Frontal cortex (tissue), 4 donors: ENCODE data around the gene UBXN2A. TPM values are rescaled to one million over a fixed set of nuclear protein-coding genes. Genes with fewer than 3 reads are reported as not detected.
"Not testable (repeated sequence)": the region's sequence is repeated elsewhere in the genome, so short reads cannot be mapped to it uniquely, and the experiment has no call there.

Experiments
- DNase-seq, 2 donors: peaks; one replicate each; pipeline ENCODE4 v3.0.0; 2012; ENCODE audit warnings: low spot score in 2 of 2
- FAIRE-seq: peaks from 2 replicates; lab custom pipeline; 2012; peaks lifted over from hg19 to GRCh38; lab: Jason Lieb, UNC
- total RNA-seq: library from RNA; depleted of rRNA; stranded (reverse); fragments of >200 nt; gene quantifications from one replicate; pipeline ENCODE4 v1.2.3, GENCODE V29; 2014
- donor health status: control.
- donor health status: control.
- donor health status: control.

UBXN2A gene
- total RNA-seq, 1 donor from 2014 or later, result 64.8 TPM

DNA sequence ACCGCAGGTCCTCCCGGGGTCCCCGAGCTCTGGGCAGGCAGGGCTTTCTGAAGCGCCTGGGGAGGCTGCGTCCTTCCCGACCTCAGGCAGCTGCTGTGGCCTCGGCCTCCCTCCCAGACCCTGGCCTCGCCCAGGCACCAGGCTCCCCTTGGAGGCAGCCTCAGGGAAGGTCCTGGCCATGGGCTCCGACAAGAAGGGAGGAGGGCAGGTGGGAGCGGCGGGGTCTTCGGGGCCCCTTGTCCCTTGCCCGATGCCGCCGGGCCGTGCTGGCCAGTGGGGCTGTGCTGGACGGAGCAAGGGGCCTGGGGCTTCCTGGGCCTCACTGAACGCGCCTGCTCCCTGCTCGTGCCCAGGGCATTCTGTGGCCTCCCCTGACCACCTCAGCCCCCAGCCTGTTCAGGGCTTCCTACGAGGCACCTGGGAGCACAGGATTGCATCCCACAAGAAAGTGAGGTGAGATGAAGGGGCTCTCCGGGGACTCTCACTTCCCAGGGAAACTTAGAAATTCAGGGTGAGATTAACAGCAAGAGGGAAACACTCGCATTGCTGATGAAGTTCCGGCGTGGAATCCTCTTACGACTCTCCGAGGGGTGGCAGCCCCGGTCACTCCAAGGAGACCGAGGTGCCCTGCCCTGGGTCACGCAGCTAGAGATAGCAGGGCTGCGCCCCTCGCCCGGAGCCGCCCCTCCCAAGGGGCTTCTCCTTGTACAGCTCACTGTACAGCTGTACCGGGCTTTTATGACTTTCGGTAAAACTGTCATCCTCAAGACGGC, 70.4 kb downstream of the UBXN2A start:
- no peak for FAIRE-seq

DNA sequence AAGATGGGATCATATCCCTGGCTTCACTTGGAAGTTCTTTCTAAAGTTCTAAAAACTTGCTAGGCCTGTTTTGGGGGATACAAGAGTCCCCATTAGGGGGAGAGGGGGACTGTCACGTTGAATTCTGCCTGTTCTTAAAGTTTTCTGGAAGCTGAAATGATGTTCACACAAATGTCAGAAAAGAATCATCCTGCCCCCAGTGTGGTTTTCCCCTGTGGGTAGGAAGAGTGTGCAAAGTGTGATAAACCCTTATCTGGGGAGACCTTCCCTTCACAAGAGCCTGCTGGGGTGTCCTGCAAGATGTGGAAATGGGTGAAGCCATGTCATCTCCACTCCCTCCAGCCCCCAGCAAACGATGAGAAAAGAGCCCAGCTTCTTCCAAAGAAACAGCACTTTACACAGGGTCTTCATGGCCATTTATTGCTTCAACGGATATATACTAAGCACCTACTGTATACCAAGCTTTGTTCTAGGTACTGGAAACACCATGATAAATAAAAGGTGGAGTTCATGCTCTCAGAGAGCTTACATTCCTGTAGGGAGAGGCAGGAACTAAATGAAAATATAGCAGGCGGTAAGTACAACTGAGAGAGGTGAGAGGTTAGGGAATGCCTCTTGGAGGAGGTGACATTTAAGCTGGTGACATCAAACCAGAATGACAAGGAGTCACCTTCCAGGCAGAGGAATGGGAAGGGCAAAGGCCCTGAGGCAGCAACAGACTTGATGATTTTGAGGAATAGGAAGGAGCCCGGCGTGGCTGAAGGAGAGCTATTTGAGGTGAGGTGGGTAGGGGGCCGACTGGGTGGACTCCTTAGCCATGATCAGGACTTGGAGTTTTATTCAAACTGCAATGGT, 71.2 kb downstream of the UBXN2A start:
- FAIRE-seq, result no peak
- DNase-seq, result no peak

More for the DNA sequence above, 70.4 kb downstream of the UBXN2A start:
- no peak for DNase-seq

- FAIRE-seq (no peak), DNase-seq (no peak)
Measured at GRCh38 chr2:24012521-24013188, 72.4 kb downstream of the UBXN2A start.

DNA sequence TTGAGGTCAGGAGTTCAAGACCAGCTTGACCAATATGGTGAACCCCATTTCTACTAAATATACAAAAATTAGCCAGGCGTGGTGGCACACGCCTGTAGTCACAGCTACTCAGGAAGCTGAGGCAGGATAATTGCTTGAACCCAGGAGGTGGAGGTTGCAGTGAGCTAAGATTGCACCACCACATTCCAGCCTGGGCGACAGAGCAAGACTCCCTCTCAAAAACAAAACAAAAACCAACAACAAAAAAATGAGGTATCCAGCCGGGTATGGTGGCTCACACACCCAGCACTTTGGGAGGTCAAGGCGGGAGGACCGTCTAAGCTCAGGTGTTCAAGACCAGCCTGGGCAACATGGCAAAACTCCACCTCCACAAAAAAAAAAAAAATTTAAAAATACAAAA, 74.6 kb downstream of the UBXN2A start:
- not testable (repeated sequence) for FAIRE-seq, DNase-seq

DNA sequence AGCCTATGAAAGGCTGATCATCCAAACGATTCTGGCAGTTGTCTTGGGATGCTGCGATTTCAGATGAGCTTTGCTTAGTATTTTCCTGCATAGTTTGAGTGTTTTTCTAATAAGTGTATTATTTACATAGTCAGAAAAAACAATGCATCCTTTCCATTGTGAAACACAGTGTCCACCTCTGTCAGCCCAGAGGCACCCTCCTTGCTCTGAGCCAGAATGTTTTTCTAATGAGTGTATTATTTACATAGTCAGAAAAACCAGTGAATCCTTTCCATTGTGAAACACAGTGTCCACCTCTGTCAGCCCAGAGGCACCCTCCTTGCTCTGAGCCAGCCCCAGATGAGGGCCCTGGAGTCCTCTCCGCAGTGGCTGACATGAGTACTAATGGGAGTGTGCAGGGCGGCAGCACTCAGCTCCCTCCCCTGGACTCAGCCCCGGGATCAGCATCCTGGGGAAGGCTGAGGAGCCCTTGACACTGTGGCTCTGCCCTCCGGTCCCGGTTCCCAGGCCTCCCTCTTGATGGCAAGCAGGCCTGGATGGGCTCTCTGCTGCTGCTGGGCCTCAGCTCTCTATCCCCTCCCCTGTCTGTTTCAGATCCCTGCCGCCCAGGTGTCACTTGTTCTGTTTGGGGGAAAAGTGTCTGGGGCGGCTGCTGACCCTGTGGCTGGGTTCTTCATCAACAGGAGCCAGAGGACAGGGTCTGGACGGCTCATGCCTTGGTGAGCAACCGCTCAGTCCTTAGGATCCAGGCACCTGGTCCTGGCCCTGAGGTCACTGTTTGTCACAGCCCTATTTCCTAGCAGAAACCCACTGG, 75.5 kb downstream of the UBXN2A start:
- no peak for DNase-seq

DNA sequence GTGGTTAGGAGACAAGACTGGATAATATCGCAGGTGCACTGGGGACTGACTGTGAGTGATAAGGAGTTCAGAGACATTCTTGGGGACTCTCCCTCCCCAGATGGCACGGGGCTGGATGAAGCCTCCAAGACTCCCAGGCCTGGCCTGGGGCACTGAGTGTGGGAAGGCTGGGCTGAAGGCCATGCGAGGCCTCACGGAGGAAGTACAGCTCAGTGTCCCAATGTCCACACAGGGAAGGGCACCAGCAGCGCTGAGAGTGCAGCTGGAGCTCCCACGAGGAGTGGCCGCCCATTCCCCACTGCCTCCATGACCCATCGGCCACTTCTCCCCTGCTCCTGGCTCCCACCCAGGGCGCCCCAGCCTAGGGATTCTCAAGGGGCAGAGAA, 76.1 kb downstream of the UBXN2A start:
- FAIRE-seq (no peak), DNase-seq (no peak)

More for the DNA sequence above, 75.5 kb downstream of the UBXN2A start:
- no peak for FAIRE-seq

DNA sequence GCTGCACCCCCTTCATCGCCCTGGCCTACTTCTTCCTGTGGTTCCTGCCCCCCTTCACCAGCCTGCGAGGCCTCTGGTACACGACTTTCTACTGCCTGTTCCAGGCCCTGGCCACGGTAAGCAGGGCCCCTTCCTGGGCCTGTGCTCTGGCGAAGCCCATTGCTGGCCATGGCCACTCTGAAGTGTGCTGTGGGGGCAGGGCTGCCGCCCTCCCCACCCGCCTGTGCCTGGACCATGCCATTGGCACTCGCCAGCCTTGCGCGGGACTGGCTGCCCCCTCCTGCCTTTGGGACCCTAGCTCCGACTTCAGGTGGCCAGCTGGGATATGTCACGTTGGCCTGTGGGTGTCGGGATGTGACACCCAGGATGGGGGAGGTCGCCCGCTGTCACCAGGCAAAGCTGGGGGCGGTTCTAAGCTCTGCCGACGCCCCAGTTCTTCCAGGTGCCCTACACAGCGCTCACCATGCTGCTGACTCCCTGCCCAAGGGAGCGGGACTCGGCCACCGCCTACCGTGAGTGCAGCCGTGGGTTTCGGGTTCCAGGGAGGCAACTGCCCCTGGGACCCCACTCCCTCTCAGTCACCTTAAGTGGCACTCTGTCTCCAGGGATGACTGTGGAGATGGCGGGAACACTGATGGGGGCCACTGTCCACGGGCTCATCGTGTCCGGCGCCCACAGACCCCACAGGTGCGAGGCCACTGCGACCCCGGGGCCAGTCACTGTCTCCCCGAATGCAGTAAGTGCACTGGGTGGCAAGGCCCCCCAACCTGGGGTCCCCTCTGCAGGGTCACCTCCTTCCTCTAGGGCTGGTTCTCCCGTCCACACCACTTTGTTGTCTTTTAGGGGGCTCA, 76.8 kb downstream of the UBXN2A start:
- FAIRE-seq (no peak), DNase-seq (no peak)

DNA sequence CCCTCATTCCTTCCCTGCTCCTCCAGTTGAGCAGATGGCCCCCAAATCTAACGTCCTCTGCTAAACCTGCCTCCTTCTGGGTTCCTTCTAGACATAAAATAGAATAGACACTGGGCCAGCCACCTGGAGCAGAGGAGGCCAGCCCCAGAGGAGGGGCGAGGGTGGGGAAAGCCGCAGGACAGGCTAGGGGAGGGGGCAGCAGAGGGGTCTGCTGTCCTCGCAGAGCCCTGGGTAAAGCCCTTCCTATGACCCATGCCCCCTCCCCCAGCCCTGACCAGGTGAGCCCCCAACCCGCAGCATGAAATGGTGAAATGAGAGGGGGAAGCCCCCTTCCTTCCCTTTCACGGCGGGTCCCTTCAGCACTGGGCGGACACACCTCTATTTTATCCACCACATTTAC, 77.4 kb downstream of the UBXN2A start:
- DNase-seq (no peak), FAIRE-seq (no peak)

DNA sequence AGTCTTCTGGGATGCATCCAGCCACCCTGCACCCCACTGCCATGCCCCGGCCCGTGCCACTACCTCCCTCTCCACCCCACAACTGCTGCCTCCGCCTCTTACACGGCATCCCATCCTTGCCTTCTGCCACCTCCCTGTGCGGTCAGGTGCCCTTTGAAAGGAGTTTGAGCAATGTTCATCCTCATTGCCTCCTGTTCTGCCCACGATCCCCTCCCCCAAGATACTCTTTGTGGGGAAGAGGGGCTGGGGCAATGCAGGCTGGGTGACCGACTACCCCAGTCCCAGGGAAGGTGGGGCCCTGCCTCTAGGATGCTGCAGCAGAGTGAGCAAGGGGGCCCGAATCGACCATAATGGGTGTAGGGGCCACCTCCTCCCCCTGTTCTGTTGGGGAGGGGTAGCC, 78.0 kb downstream of the UBXN2A start:
- FAIRE-seq (no peak), DNase-seq (no peak)

GRCh38 chr2:24019729-24020128, 79.5 kb downstream of the UBXN2A start:
- FAIRE-seq, result no peak
- no peak for DNase-seq

GRCh38 chr2:24020244-24020643, 80.0 kb downstream of the UBXN2A start:
- DNase-seq, result no peak
- FAIRE-seq, result no peak

GRCh38 chr2:24021122-24021998, 81.1 kb downstream of the UBXN2A start:
- no peak for DNase-seq

GRCh38 chr2:24022324-24022974, 82.2 kb downstream of the UBXN2A start:
- no peak for FAIRE-seq
- no peak for DNase-seq

More at GRCh38 chr2:24021122-24021998, 81.1 kb downstream of the UBXN2A start:
- FAIRE-seq, result no peak

- FAIRE-seq (no peak), DNase-seq (no peak)
Measured at GRCh38 chr2:24022975-24023575, 82.8 kb downstream of the UBXN2A start.

- FAIRE-seq (no peak), DNase-seq (no peak)
Measured at GRCh38 chr2:24024018-24024417, 83.8 kb downstream of the UBXN2A start.

DNA sequence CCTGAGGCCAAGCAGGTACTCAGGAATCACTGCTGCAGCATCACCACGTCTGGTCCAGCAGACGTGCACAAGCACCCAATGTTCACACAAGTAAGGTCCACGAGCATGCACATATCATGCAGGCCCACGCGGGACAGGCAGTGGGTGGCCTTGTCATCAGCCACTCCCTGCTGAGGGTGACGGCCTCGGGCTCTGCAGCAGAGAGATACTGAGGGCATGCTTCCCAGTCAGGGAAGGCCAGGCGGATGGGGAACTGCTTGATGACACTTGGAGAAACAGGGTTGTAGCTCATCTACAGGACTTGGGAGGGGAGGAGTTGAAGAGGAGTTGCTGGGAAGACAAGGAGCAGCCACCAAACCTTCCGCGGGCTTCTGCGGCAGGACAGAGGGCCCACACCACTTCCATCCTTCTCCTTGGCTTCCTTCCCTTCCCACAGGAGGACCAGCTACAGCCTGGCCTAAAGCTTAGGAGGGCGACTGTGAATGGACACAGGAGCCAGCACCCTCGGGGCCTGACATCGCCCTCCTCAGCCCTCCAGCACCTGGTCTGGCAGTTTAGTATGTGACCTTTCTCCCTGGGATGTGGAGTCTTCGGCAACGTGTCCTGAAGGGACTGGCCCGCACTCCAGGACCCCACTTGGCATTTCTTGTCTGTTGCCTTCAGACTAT, 84.9 kb downstream of the UBXN2A start:
- DNase-seq (no peak), FAIRE-seq (no peak)
